PFSK-1 (cell line): Measurements from ENCODE around the gene KLF8.

ENCODE experiments used
- FOXP2 ChIP-seq: optimal IDR thresholded peaks from 2 replicates; pipeline ENCODE3; 2011; ENCODE audit warnings: borderline replicate concordance, control low read depth, inconsistent platforms; ENCODE audit not compliant: insufficient read depth; ENCODE audit errors: extremely low read length, extremely low read depth
- POLR2AphosphoS5 ChIP-seq: IDR thresholded peaks from 2 replicates; pipeline ENCODE4 v1.6.1; 2012; ENCODE audit warnings: low read depth, mild to moderate bottlenecking, control low read depth, low read length, moderate library complexity
- TAF1 ChIP-seq: IDR thresholded peaks from 2 replicates; pipeline ENCODE4 v1.6.1; 2012; ENCODE audit warnings: low read length, control low read depth, borderline replicate concordance; ENCODE audit not compliant: insufficient read depth

DNA sequence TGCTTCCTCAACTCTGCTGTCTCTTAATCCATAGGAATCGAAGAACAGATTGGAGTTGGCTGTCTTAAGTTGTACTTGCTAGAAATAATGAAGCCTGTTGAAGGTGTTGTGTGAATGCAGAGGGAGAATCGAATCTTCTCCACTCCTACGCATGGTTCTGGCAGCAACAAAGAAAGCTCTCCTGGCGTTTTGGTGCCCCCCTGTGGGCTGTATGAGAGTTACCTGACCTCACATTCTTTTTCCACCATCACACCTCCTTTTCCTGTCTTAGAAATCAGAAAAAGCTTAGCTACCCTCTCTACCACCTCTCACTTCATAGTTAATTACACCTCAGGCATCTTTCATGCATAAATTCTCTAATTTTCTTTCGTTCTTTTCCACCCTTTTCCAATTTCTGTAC is 16.3 kb downstream of the KLF8 start:
- TF ChIP-seq FOXP2 = no peak
- no peak for TF ChIP-seq TAF1
- no peak for TF ChIP-seq POLR2AphosphoS5
